GM21528 (cell line): ENCODE data around the gene CYP4F2.
"Not testable (repeated sequence)": the region's sequence is repeated elsewhere in the genome, so short reads cannot be mapped to it uniquely, and the experiment has no call there.

Source experiments
- ATAC-seq: cut with Tn5 transposase; IDR thresholded peaks from one replicate; pipeline ENCODE4 v1.9.1; 2021; ENCODE audit warnings: mild to moderate bottlenecking, moderate library complexity; ENCODE audit not compliant: unreplicated experiment, low FRiP score

The CYP4F2 gene

GRCh38 chr19:15897738-15898276, at the start of gene CYP4F2:
TSS of gene CYP4F2 (minus strand) at chr19:15898074. CDS start at chr19:15897611, 463 bp downstream.
- no peak for ATAC-seq

GRCh38 chr19:15945301-15945700, 47.4 kb upstream of the CYP4F2 start:
- ATAC-seq = no peak

GRCh38 chr19:15944401-15944800, 46.5 kb upstream of the CYP4F2 start:
- ATAC-seq = no peak

GRCh38 chr19:15937771-15938170, 39.9 kb upstream of the CYP4F2 start:
- ATAC-seq = no peak

- ATAC-seq = no peak
These were observed 39.1 kb upstream of the CYP4F2 start for GRCh38 chr19:15936950-15937349.

- no peak for ATAC-seq
These were observed 38.3 kb upstream of the CYP4F2 start for GRCh38 chr19:15936173-15936572.

- no peak for ATAC-seq
These were observed 37.4 kb upstream of the CYP4F2 start for GRCh38 chr19:15935167-15935702.

- no peak for ATAC-seq
These were observed 36.6 kb upstream of the CYP4F2 start, which contains the start of gene CYP4F11 for GRCh38 chr19:15934332-15935078. TSS of gene CYP4F11 (minus strand) at chr19:15934529. CDS start at chr19:15934408, 121 bp downstream.

- ATAC-seq = not testable (repeated sequence)
These were observed 36.0 kb upstream of the CYP4F2 start for GRCh38 chr19:15933761-15934331.

GRCh38 chr19:15928321-15928720, 30.4 kb upstream of the CYP4F2 start:
- ATAC-seq = no peak

- ATAC-seq = no peak
These were observed 28.6 kb upstream of the CYP4F2 start for GRCh38 chr19:15926484-15926883.

- no peak for ATAC-seq
These were observed 25.8 kb upstream of the CYP4F2 start for GRCh38 chr19:15923702-15924101.

GRCh38 chr19:15922021-15922420, 24.1 kb upstream of the CYP4F2 start:
- no peak for ATAC-seq

GRCh38 chr19:15919243-15919642, 21.4 kb upstream of the CYP4F2 start:
- no peak for ATAC-seq

GRCh38 chr19:15915109-15915508, 17.2 kb upstream of the CYP4F2 start:
- ATAC-seq = no peak

- no peak for ATAC-seq
These were observed 16.0 kb upstream of the CYP4F2 start for GRCh38 chr19:15913830-15914229.

- ATAC-seq = no peak
These were observed 15.5 kb upstream of the CYP4F2 start for GRCh38 chr19:15913384-15913783.

- no peak for ATAC-seq
These were observed 13.8 kb upstream of the CYP4F2 start for GRCh38 chr19:15911599-15912235.

GRCh38 chr19:15905026-15905425, 7.2 kb upstream of the CYP4F2 start:
- ATAC-seq = no peak

- ATAC-seq = not testable (repeated sequence)
These were observed 5.0 kb upstream of the CYP4F2 start for GRCh38 chr19:15902898-15903297.

- ATAC-seq = no peak
These were observed 4.4 kb upstream of the CYP4F2 start for GRCh38 chr19:15902254-15902653.
